PFSK-1 (cell line): Measurements from ENCODE around the gene CD8A.

Experiments used
- FOXP2 ChIP-seq: optimal IDR thresholded peaks from 2 replicates; pipeline ENCODE3; 2011; ENCODE audit warnings: borderline replicate concordance, control low read depth, inconsistent platforms; ENCODE audit not compliant: insufficient read depth; ENCODE audit errors: extremely low read length, extremely low read depth
- POLR2AphosphoS5 ChIP-seq: IDR thresholded peaks from 2 replicates; pipeline ENCODE4 v1.6.1; 2012; ENCODE audit warnings: low read depth, mild to moderate bottlenecking, control low read depth, low read length, moderate library complexity
- SIN3A ChIP-seq: IDR thresholded peaks from 2 replicates; pipeline ENCODE4 v1.6.1; 2012; ENCODE audit warnings: mild to moderate bottlenecking, low read length, moderate library complexity, borderline replicate concordance; ENCODE audit not compliant: insufficient read depth
- TAF1 ChIP-seq: IDR thresholded peaks from 2 replicates; pipeline ENCODE4 v1.6.1; 2012; ENCODE audit warnings: low read length, control low read depth, borderline replicate concordance; ENCODE audit not compliant: insufficient read depth
- TF ChIP-seq, protein P1 (sequence below), 2 experiments: IDR thresholded peaks; 2 replicates each; pipeline versions ENCODE4 v1.6.1 to v1.8.0; 2011 to 2012; ENCODE audit warnings: low read depth in 2 of 2, low read length in 2 of 2, control low read depth in 1 of 2, inconsistent platforms in 1 of 2, mild to moderate bottlenecking in 1 of 2, moderate library complexity in 1 of 2; ENCODE audit not compliant: insufficient read depth in 1 of 2

CD8A gene

DNA sequence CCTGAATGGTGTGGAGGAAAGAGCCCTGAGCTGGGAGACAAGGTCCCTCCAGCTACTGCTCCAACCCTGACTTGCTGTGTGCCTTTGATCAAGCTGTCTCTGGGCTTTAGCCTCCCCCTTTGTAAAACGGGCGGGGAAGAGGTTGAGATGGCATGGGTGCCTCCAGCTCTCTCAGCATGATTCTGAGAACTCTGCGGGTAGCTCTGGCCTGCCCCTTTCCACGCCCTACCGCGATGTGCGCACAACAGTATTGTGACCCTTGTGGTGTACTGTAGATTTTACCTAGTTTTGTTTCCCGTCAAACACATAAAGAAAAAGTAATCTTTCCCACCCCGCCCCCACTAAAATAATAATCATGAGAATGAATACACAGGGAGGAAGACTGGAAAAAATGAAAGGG, 5.3 kb downstream of the CD8A start:
- TF ChIP-seq, protein P1, sequence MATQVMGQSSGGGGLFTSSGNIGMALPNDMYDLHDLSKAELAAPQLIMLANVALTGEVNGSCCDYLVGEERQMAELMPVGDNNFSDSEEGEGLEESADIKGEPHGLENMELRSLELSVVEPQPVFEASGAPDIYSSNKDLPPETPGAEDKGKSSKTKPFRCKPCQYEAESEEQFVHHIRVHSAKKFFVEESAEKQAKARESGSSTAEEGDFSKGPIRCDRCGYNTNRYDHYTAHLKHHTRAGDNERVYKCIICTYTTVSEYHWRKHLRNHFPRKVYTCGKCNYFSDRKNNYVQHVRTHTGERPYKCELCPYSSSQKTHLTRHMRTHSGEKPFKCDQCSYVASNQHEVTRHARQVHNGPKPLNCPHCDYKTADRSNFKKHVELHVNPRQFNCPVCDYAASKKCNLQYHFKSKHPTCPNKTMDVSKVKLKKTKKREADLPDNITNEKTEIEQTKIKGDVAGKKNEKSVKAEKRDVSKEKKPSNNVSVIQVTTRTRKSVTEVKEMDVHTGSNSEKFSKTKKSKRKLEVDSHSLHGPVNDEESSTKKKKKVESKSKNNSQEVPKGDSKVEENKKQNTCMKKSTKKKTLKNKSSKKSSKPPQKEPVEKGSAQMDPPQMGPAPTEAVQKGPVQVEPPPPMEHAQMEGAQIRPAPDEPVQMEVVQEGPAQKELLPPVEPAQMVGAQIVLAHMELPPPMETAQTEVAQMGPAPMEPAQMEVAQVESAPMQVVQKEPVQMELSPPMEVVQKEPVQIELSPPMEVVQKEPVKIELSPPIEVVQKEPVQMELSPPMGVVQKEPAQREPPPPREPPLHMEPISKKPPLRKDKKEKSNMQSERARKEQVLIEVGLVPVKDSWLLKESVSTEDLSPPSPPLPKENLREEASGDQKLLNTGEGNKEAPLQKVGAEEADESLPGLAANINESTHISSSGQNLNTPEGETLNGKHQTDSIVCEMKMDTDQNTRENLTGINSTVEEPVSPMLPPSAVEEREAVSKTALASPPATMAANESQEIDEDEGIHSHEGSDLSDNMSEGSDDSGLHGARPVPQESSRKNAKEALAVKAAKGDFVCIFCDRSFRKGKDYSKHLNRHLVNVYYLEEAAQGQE (IDR thresholded peaks at IDR 0.05; ENCODE audit: insufficient read depth in 1 of 2, low read depth in 2 of 2, low read length in 2 of 2), result no peak
- TF ChIP-seq TAF1 (no peak), POLR2AphosphoS5 (no peak), FOXP2 (no peak), SIN3A (no peak)

DNA sequence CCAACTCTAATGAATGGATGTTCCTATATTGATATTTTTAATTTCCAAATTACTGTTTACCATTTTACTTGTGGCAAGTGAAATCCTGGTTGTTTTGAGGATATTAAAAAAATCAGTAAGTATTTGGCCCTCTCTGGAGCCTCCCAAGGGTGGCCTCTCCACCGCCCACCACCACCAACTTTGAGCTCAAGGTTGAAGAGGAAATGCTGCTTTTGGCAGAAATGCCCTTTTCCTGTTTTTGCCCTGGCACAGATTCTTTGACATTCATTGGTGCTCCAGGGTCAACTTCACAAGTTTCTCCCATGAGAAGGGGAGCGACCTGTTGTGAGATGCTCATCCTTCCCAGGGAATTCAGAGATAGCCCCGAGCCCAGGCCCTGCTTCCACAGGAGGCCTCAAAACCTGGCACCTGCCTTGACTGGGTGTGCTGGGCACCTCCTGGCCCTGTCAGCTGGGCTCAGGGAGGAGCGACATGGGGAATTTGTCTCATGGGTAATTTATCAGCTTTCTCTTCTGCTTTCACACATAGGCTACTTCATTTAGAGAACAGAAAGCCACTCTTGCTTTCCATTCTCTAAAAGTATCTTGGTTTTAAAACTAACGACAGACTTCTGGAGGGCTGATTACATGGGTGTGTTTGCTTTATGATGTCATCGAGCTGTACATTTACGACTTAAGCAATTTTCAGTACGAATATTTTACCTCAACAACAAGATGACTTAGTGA, 6.9 kb downstream of the CD8A start:
- no peak for TF ChIP-seq TAF1
- TF ChIP-seq, protein P1 (IDR thresholded peaks at IDR 0.05; ENCODE audit: insufficient read depth in 1 of 2, low read depth in 2 of 2, low read length in 2 of 2), result no peak
- TF ChIP-seq POLR2AphosphoS5, result no peak
- TF ChIP-seq FOXP2, result no peak
- no peak for TF ChIP-seq SIN3A

DNA sequence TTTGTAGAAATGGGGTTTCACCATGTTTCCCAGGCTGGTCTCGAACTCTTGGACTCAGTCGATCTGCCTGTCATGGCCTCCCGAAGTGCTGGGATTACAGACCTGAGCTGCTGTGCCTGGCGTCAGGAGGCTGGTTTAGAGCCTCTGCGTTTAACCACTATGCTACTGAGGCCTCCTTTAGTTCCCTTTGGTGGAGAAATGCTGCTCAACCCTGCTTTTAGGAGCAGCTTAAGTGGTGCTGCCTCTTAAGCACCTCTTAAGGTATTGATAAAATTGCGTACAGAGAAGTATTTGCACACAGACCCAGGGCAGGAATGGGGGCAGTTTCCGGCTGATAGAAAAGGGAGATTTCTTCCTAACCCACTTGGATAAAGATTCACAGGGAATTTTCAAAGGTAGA, 8.0 kb downstream of the CD8A start:
- TF ChIP-seq POLR2AphosphoS5, result no peak
- TF ChIP-seq, protein P1 (IDR thresholded peaks at IDR 0.05; ENCODE audit: insufficient read depth in 1 of 2, low read depth in 2 of 2, low read length in 2 of 2), result no peak
- no peak for TF ChIP-seq TAF1
- TF ChIP-seq FOXP2, result no peak
- no peak for TF ChIP-seq SIN3A

DNA sequence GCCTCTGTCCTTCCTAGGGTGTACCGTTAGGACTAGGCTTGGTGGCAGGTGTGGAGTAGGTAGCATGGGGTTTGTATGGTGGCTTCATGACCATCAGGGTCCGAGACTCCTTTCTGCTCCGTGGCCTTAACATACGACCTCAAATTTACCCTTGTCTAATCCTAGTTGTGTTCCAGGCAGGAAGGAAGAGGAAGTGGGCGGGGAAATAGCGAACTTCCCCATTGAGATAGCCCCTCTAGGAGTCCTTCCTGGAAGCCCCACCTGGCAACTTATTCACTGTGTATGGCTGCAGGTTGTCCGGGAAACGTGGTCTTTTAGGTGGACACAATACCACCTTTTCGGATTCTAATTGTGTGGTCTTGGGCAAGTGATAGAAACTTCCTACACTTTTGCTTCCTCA, 9.3 kb downstream of the CD8A start:
- TF ChIP-seq POLR2AphosphoS5 (no peak), FOXP2 (no peak), TAF1 (no peak), SIN3A (no peak)
- TF ChIP-seq, protein P1 (IDR thresholded peaks at IDR 0.05; ENCODE audit: insufficient read depth in 1 of 2, low read depth in 2 of 2, low read length in 2 of 2), result no peak

DNA sequence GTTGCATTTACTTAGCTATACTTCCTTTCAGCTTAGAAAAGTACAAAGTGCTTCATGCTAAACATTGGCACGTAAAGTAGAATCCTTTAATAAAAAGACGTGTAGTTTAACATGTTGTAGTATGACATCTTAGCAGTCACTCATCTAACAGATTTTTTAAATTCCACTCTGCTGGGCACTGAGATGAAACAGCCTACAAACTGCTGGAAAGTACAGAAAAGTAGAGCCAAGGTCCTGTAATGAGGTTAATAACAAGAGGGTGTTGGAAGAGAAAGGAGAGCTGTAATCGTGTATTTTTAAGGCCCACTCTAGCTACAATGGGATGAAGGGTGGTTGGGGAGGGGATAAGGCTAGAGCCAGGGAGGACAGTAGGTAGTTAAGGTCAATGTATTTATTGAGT, 10.7 kb downstream of the CD8A start:
- TF ChIP-seq POLR2AphosphoS5 (no peak), SIN3A (no peak), FOXP2 (no peak), TAF1 (no peak)
- TF ChIP-seq, protein P1 (IDR thresholded peaks at IDR 0.05; ENCODE audit: insufficient read depth in 1 of 2, low read depth in 2 of 2, low read length in 2 of 2), result no peak
